Breast epithelium (tissue), 3 donors: Measurements from ENCODE around the gene MOCS2.

ENCODE experiments used
- CTCF ChIP-seq, 3 donors: fragments of 450-650 bp; IDR thresholded peaks; one replicate each; pipeline ENCODE4 v1.5.1; 2016 to 2017; ENCODE audit warnings: antibody characterized with exemption in 3 of 3, mild to moderate bottlenecking in 3 of 3, moderate library complexity in 3 of 3
- POLR2A ChIP-seq: fragments of 450-650 bp; IDR thresholded peaks from one replicate; pipeline ENCODE4 v1.6.1; 2016; ENCODE audit warnings: antibody characterized with exemption, mild to moderate bottlenecking, moderate library complexity

DNA sequence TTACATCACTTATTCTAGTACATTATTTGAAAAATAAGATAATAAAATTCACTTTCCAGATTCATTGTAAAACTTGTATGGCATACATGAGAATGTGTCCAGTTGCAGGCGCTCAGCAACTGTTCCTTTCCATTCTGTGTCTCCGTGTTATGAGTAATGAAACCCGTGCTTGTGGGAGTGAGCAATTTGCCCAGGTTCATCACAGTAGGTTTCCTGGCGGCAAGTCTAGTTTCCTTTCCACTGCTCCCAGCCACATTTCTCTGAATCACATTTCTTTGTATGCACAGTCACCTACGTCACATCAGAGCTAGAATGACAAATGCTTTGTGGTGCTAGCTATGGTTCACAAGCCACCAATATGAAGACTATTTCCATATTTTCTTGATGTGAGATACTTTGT lies 39.9 kb downstream of the MOCS2 start:
- TF ChIP-seq CTCF (IDR thresholded peaks at IDR 0.05), result no peak
- no peak for TF ChIP-seq POLR2A
